ENCODE data around the gene LRIT2.

LRIT2 gene, protein sequence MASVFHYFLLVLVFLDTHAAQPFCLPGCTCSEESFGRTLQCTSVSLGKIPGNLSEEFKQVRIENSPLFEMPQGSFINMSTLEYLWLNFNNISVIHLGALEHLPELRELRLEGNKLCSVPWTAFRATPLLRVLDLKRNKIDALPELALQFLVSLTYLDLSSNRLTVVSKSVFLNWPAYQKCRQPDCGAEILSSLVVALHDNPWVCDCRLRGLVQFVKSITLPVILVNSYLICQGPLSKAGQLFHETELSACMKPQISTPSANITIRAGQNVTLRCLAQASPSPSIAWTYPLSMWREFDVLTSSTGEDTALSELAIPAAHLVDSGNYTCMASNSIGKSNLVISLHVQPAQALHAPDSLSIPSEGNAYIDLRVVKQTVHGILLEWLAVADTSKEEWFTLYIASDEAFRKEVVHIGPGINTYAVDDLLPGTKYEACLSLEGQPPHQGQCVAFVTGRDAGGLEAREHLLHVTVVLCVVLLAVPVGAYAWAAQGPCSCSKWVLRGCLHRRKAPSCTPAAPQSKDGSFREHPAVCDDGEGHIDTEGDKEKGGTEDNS

GRCh38 chr10:84225427-84226173, at the start of gene LRIT2:
Gene LRIT2 (minus strand): TSS chr10:84225544. CDS start chr10:84225520, 24 bp downstream.
- DNase-seq (ENCODE audit: low read depth in 4 of 4, low spot score in 1 of 4) = no peak

DNA sequence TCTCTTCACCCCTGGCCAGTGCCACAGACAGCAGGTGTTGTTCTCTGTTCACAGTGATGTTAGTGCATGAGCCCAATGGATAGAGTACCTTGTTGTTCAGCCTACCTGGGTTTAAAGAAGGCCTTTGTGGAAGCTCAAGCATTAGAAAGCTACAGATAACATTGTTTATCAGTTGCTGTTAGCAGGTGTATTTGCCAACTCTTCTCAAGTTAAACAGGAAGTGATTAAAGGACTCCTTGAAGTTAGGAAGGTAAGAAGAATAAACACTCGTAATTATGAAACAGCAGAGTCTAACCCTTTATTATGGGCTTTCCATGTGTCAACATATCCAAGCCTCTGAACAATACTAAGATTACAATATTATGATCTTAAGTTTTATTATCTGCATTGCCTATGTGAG, 45.4 kb upstream of the LRIT2 start:
- no peak for DNase-seq (ENCODE audit: low read depth in 4 of 4, low spot score in 1 of 4)

DNA sequence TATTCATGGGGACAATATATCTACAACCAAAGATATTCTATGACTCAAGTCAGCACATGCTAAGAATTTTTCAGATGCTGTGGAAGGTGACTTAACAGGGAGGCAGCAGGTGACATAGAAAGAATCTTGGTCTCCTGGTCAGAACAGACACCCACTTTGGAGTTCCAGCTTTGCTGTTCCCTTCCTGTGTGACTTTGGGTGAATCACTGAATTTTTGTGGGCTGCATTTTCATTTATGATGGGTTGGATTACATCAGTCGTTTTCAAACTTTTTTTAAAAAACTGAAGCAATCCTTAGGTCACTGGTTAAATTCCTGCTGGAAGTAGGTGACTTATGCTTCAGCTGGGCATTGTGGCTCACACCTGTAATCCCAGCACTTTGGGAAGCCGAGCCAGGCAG, 44.4 kb upstream of the LRIT2 start:
- DNase-seq (ENCODE audit: low read depth in 4 of 4, low spot score in 1 of 4) = no peak

DNA sequence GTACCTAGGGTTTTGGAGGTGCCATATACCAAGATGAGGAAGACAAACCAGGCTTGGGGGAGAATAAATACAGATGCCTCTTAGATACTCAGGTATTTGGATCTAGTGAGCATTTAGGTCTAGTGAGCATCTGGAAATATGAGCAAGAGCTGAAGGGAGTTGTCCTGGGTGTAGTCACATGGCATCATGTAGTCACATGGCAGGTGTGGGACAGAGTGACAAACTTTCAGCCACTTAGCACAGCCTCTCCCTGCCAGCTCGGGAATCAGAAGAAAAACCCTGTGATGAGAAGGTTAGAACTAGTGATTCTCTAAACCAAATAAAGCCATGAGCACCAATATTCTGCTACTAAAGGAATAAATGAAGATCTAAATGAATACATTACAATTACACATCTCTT, 43.8 kb upstream of the LRIT2 start:
- no peak for DNase-seq (ENCODE audit: low read depth in 4 of 4, low spot score in 1 of 4)

- DNase-seq (ENCODE audit: low read depth in 4 of 4, low spot score in 1 of 4) = peak; percentile 25 to 78 (median 50)
Observed at GRCh38 chr10:84267503-84268126, 42.3 kb upstream of the LRIT2 start.

GRCh38 chr10:84265418-84265817, 40.1 kb upstream of the LRIT2 start:
- no peak for DNase-seq (ENCODE audit: low read depth in 4 of 4, low spot score in 1 of 4)

DNA sequence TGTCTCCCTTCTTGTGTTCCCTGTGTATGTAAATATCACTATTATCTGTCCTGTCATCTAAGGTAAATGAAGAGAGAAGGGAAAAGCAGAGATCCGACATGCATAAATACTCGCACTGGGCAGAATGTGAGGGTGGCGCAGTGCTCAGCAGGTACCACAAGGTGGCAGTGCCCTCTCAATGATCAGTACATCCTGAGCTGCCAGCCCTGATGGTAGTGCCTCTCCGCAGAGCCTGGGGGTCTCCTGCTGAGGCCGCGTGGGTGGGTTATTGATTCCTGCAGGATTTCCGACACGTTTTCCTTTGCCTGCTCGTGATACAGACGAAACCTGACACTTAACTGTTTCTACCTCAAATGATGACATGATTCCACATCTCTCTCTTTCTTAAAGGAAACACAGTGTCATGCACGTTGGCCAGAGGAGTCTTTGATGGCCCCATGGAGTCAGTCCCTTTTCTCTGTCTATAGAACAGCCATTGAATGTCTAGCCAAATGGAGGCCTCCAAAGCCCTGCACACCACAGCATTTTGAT, 39.3 kb upstream of the LRIT2 start:
- DNase-seq (ENCODE audit: low read depth in 4 of 4, low spot score in 1 of 4) = peak; percentile 35 to 62 (median 56)

DNA sequence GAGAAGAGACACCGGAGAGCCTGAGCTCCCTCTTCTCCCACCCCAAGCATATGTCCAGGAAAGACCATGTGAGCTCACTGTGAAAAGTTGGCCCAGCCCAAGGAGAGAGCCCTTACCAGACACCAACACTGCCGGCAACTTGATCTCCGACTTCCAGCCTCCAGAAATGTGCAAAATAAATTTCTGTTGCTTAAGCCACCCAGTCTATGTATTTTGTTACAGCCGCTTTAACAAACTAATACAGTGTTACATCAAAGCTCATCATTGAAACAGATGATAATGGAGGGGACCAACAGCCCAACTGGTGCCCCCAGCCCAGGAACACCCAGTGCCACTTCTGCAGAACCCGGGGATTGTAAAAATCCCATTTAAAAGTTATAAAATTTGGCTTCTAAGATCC, 38.4 kb upstream of the LRIT2 start:
- no peak for DNase-seq (ENCODE audit: low read depth in 4 of 4, low spot score in 1 of 4)

DNA sequence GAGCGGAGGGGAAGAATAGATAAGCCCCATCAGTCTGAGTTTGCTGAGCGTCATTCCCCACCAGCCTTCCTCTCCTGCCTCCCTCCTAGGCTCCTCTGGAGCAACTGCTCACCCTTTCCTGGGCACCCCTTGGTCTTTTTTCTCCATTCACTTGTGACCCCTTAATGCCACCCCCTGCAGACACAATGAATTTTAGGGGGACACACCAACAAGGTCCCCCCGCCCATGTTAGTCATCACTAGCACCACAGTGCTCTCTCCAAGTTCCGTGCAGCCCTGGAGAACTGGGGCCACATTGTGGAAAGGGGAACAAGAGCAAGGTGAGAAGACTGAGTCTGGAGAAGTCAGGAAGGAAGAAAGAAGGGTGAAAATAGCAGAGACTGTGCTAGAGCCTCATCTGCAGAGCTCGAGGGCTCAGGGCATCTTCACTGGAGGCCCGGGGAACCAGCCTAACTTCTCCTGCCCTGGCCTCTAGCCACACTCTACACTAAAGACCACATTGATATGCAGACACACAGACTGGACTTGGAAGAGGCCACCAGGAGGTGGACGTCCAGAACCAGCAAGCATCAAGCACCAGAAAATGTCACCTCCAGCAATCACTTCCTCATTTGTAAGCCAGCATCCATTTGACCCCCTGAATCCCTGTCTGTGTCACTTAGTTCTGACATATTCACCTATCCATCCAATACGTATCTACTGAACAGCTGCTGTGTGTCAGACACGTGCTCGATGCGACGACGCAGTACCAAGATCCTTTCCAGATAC, 37.0 kb upstream of the LRIT2 start:
- no peak for DNase-seq (ENCODE audit: low read depth in 4 of 4, low spot score in 1 of 4)

GRCh38 chr10:84261236-84261915, 36.0 kb upstream of the LRIT2 start:
- DNase-seq (ENCODE audit: low read depth in 4 of 4, low spot score in 1 of 4) = no peak

DNA sequence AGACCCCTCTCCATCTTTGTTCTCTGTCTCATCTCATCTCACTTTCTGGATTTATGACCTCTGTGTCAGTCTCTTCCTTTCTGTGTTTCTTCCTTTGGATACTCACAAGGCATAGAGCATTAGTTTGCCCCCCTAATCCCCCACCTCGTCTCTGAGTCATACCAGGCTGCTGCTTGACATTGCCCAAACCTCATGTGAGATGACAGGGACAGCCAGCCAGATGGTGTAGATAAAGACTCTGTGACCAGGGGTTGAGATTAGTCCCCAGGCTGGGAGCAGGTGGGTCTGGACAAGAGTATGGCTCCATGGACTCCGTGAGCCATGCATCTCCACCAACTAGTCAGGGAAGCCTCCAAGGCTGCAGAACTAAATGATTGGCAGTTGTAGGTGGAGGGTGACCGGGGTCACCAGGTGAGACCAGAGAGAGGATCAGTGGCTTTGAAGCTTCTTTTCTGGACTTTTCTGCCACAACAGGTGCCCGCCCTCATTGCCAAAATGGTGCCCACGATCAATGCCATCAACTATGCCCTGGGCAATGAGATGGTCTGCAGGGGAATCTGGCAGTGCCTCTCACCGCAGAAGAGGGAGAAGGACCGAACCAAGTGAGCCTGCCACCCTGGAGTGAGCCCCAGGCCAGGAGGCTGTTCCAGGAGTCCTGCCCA, 32.8 kb upstream of the LRIT2 start:
- no peak for DNase-seq (ENCODE audit: low read depth in 4 of 4, low spot score in 1 of 4)

GRCh38 chr10:84257343-84258020, 32.1 kb upstream of the LRIT2 start:
- DNase-seq (ENCODE audit: low read depth in 4 of 4, low spot score in 1 of 4) = no peak

- DNase-seq (ENCODE audit: low read depth in 4 of 4, low spot score in 1 of 4) = peak in 3 of 4 experiments; percentile 24 to 41 (median 25)
Observed at GRCh38 chr10:84256510-84257342, 31.4 kb upstream of the LRIT2 start.

- no peak for DNase-seq (ENCODE audit: low read depth in 4 of 4, low spot score in 1 of 4)
Observed at GRCh38 chr10:84254552-84255478, 29.5 kb upstream of the LRIT2 start.

- DNase-seq (ENCODE audit: low read depth in 4 of 4, low spot score in 1 of 4) = no peak
Observed at GRCh38 chr10:84248794-84249193, 23.4 kb upstream of the LRIT2 start.

GRCh38 chr10:84247496-84247895, 22.2 kb upstream of the LRIT2 start:
- no peak for DNase-seq (ENCODE audit: low read depth in 4 of 4, low spot score in 1 of 4)

GRCh38 chr10:84244651-84245270, 19.4 kb upstream of the LRIT2 start, which contains the start of gene RGR:
Gene RGR (plus strand): TSS chr10:84245053. CDS start chr10:84245091, 38 bp downstream.
- no peak for DNase-seq (ENCODE audit: low read depth in 4 of 4, low spot score in 1 of 4)

Measured in stimulated activated CD4-positive, alpha-beta T cell treated with anti-CD3 and anti-CD28 coated beads, Interleukin-1b, Interleukin-23, amount 100 ng/mL, for 24 hours (primary cell).